HEK293 (cell line): ENCODE measurements around the gene RFPL1.
A peak's percentile ranks its signal among the peaks of the same experiment; 100 is the strongest.

Experiments used
- CTCF ChIA-PET: fragments of 350-600 bp; formaldehyde crosslinking; extraction: SDS; loops from one replicate; lab custom pipeline; 2021; ENCODE audit warnings: antibody characterized with exemption; lab: Yijun Ruan, JAX
- POLR2A ChIA-PET: fragments of 300-600 bp; formaldehyde crosslinking; extraction: SDS; loops from one replicate; lab custom pipeline; 2020; ENCODE audit warnings: antibody characterized with exemption, inconsistent platforms; lab: Yijun Ruan, JAX
- H3K27ac ChIP-seq: fragments of 200-500 bp; sonication (Bioruptor generic); 2 replicates; pipeline ENCODE4 v1.5.1; 2014; ENCODE audit warnings: low read depth, low read length, control low read depth, inconsistent platforms; ENCODE audit errors: extremely low read depth
- H3K36me3 ChIP-seq, 2 experiments: fragments of 200-500 bp in 1 of 2; sonication (Bioruptor generic) in 1 of 2; 1 replicate in 1 of 2; 2 replicates in 1 of 2; pipeline ENCODE4 v1.5.1; 2014 to 2017; ENCODE audit warnings: inconsistent platforms in 2 of 2, low read length in 2 of 2; ENCODE audit not compliant: control insufficient read depth in 2 of 2, insufficient read depth in 1 of 2
- H3K4me1 ChIP-seq: fragments of 200-500 bp; sonication (Bioruptor generic); 2 replicates; pipeline ENCODE4 v1.5.1; 2014; ENCODE audit warnings: mild to moderate bottlenecking, low read length, inconsistent platforms; ENCODE audit not compliant: control insufficient read depth, insufficient read depth
- H3K4me3 ChIP-seq: 2 replicates; pipeline ENCODE4 v1.5.1; 2011; ENCODE audit warnings: low read depth, mild to moderate bottlenecking, control low read depth, low read length, moderate library complexity
- H3K9me3 ChIP-seq: fragments of 200-500 bp; sonication (Bioruptor generic); 2 replicates; pipeline ENCODE4 v1.5.1; 2014; ENCODE audit warnings: low read depth, low read length, inconsistent platforms; ENCODE audit not compliant: control insufficient read depth, insufficient read depth
- PRDM10 ChIP-seq: fragments of 450-650 bp; formaldehyde crosslinking; IDR thresholded peaks from 2 replicates; pipeline ENCODE4 v1.5.1; 2016; ENCODE audit warnings: missing biosample characterization, missing genetic modification characterization
- SP7 ChIP-seq: fragments of 450-650 bp; formaldehyde crosslinking; IDR thresholded peaks from 2 replicates; pipeline ENCODE4 v1.5.1; 2016; ENCODE audit warnings: missing biosample characterization, missing genetic modification characterization
- YY2 ChIP-seq: fragments of 450-650 bp; formaldehyde crosslinking; IDR thresholded peaks from 2 replicates; pipeline ENCODE4 v1.5.1; 2016; ENCODE audit warnings: missing biosample characterization, missing genetic modification characterization
- ZBTB7A ChIP-seq: fragments of 450-650 bp; formaldehyde crosslinking; IDR thresholded peaks from 2 replicates; pipeline ENCODE4 v1.5.1; 2016; ENCODE audit warnings: low read depth, missing biosample characterization, missing genetic modification characterization
- ZFP3 ChIP-seq: fragments of 450-650 bp; formaldehyde crosslinking; IDR thresholded peaks from 2 replicates; pipeline ENCODE4 v1.5.1; 2016; ENCODE audit warnings: low read depth, missing biosample characterization, missing genetic modification characterization
- ZNF112 ChIP-seq: fragments of 450-650 bp; formaldehyde crosslinking; IDR thresholded peaks from 2 replicates; pipeline ENCODE4 v1.5.0; 2017; ENCODE audit warnings: missing biosample characterization, missing genetic modification characterization
- ZNF175 ChIP-seq: fragments of 450-650 bp; formaldehyde crosslinking; IDR thresholded peaks from 2 replicates; pipeline ENCODE4 v1.5.1; 2016; ENCODE audit warnings: missing biosample characterization, missing genetic modification characterization
- ZNF341 ChIP-seq: fragments of 450-650 bp; formaldehyde crosslinking; IDR thresholded peaks from 2 replicates; pipeline ENCODE4; 2016; ENCODE audit warnings: low read depth, missing biosample characterization, missing genetic modification characterization
- ZNF366 ChIP-seq: fragments of 450-650 bp; formaldehyde crosslinking; conservative IDR thresholded peaks from 2 replicates; pipeline ENCODE4 v1.5.1; 2016; ENCODE audit warnings: missing biosample characterization, missing genetic modification characterization
- ZNF398 ChIP-seq: fragments of 450-650 bp; formaldehyde crosslinking; IDR thresholded peaks from 2 replicates; pipeline ENCODE4 v1.5.1; 2017; ENCODE audit warnings: missing biosample characterization, missing genetic modification characterization
- ZNF426 ChIP-seq: fragments of 450-650 bp; formaldehyde crosslinking; IDR thresholded peaks from 2 replicates; pipeline ENCODE4 v1.5.1; 2017; ENCODE audit warnings: missing biosample characterization, missing genetic modification characterization, mild to moderate bottlenecking, inconsistent platforms, moderate library complexity
- ZNF501 ChIP-seq: fragments of 450-650 bp; formaldehyde crosslinking; IDR thresholded peaks from 2 replicates; pipeline ENCODE4 v1.5.1; 2016; ENCODE audit warnings: missing biosample characterization, missing genetic modification characterization
- ZNF555 ChIP-seq: fragments of 450-650 bp; formaldehyde crosslinking; conservative IDR thresholded peaks from 2 replicates; pipeline ENCODE4 v1.5.1; 2017; ENCODE audit warnings: missing biosample characterization, mild to moderate bottlenecking, missing genetic modification characterization, inconsistent platforms
- ZNF558 ChIP-seq: fragments of 450-650 bp; formaldehyde crosslinking; IDR thresholded peaks from 2 replicates; pipeline ENCODE4 v1.5.1; 2016; ENCODE audit warnings: missing biosample characterization, missing genetic modification characterization
- ZNF561 ChIP-seq: fragments of 450-650 bp; IDR thresholded peaks from 2 replicates; pipeline ENCODE4 v1.5.1; 2018; ENCODE audit warnings: missing biosample characterization, missing genetic modification characterization, borderline replicate concordance
- ZSCAN23 ChIP-seq: fragments of 450-650 bp; formaldehyde crosslinking; IDR thresholded peaks from 2 replicates; pipeline ENCODE4 v1.5.1; 2016; ENCODE audit warnings: missing biosample characterization, missing genetic modification characterization
- TF ChIP-seq, protein P1 (sequence below): fragments of 450-650 bp; formaldehyde crosslinking; IDR thresholded peaks from 2 replicates; pipeline ENCODE4 v1.5.1; 2017; ENCODE audit warnings: missing biosample characterization, missing genetic modification characterization
- TF ChIP-seq, protein P2 (sequence below): fragments of 450-650 bp; formaldehyde crosslinking; conservative IDR thresholded peaks from 2 replicates; pipeline ENCODE4 v1.5.1; 2016; ENCODE audit warnings: low read depth, missing biosample characterization, missing genetic modification characterization

Gene RFPL1

GRCh38 chr22:29443452-29443851, 5.1 kb downstream of the RFPL1 start:
- CTCF ChIA-PET = no interaction called here
- Histone ChIP-seq H3K27ac (no peak overlapping the region), H3K36me3 (no peaks in the 10 kb centered on the region), H3K4me1 (no peaks in the 10 kb centered on the region), H3K9me3 (no peaks in the 10 kb centered on the region), H3K4me3 (no peak overlapping the region)
- POLR2A ChIA-PET = interaction anchor here (0.7 kb wide), 1 partner anchor 305 kb away, joined by 3 read pairs; no protein-coding TSS in a partner anchor
- no peak for TF ChIP-seq YY2 (tag by site-specific recombination)
- TF ChIP-seq SP7 = no peak
- no peak for TF ChIP-seq ZNF501
- TF ChIP-seq ZNF175 (tag by site-specific recombination) = no peak
- TF ChIP-seq ZNF426 (tag by site-specific recombination) = no peak
- no peak for TF ChIP-seq ZNF112 (tag by site-specific recombination)

DNA sequence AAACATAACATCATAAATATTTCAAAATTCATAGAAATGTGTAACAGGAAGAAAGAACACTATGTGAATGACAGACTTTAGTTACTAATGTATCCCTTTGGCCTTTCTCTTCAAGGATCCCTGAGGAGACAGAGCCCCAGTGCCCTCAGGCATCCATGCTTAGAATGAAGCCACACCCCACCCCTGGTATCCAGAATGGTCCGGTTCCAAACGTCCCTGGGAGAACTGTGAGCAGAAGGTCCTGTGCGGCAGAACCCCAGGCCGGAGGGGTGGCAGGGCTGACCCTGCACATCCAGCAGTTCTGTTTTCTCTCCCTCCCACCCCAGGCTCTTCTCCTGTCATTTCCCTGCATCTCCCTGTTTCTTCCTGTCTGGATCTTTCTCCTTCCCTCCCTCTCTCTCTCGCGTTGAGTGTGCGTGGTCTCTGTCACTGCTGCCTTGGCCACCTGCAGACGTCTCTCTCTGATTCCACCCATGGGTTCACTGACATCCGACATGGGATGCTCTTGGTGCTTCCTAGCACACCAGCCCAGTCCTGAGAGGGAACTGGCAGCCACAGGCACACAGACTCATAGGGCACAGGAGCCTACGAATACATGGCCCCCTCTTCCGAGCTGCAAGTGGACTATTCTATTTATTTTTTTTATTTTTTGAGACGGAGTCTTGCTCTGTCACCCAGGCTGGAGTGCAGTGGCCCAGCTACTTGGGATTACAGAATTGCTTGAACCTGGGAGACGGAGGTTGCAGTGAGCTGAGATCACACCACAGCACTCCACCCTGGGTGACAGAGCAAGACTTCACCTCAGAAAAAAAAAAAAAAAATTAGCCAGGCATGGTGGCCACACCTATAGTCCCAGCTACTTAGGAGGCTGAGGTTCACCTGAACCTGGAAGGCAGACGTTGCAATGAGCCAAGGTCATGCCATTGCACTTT, 5.7 kb downstream of the RFPL1 start:
- Histone ChIP-seq H3K36me3 (no peaks in the 10 kb centered on the region), H3K9me3 (no peaks in the 10 kb centered on the region), H3K4me3 (no peak overlapping the region), H3K4me1 (no peaks in the 10 kb centered on the region), H3K27ac (no peak overlapping the region)
- TF ChIP-seq ZNF558 (tag by site-specific recombination) = no peak
- TF ChIP-seq ZNF341 (tag by site-specific recombination) = peak; percentile 83
- no peak for TF ChIP-seq ZNF561 (tag by site-specific recombination)
- TF ChIP-seq ZSCAN23 (tag by site-specific recombination) = no peak
- peak; percentile 35; the same call in 1 of the 2 replicates for TF ChIP-seq ZNF366
- no peak for TF ChIP-seq ZNF398 (tag by site-specific recombination)
- no peak for TF ChIP-seq ZNF555 (tag by site-specific recombination)
- peak; percentile 87 for TF ChIP-seq PRDM10 (tag by site-specific recombination)
- no peak for TF ChIP-seq ZFP3
- TF ChIP-seq ZBTB7A (tag by site-specific recombination) = no peak
- TF ChIP-seq, protein P1, sequence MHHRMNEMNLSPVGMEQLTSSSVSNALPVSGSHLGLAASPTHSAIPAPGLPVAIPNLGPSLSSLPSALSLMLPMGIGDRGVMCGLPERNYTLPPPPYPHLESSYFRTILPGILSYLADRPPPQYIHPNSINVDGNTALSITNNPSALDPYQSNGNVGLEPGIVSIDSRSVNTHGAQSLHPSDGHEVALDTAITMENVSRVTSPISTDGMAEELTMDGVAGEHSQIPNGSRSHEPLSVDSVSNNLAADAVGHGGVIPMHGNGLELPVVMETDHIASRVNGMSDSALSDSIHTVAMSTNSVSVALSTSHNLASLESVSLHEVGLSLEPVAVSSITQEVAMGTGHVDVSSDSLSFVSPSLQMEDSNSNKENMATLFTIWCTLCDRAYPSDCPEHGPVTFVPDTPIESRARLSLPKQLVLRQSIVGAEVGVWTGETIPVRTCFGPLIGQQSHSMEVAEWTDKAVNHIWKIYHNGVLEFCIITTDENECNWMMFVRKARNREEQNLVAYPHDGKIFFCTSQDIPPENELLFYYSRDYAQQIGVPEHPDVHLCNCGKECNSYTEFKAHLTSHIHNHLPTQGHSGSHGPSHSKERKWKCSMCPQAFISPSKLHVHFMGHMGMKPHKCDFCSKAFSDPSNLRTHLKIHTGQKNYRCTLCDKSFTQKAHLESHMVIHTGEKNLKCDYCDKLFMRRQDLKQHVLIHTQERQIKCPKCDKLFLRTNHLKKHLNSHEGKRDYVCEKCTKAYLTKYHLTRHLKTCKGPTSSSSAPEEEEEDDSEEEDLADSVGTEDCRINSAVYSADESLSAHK = no peak
- TF ChIP-seq, protein P2, sequence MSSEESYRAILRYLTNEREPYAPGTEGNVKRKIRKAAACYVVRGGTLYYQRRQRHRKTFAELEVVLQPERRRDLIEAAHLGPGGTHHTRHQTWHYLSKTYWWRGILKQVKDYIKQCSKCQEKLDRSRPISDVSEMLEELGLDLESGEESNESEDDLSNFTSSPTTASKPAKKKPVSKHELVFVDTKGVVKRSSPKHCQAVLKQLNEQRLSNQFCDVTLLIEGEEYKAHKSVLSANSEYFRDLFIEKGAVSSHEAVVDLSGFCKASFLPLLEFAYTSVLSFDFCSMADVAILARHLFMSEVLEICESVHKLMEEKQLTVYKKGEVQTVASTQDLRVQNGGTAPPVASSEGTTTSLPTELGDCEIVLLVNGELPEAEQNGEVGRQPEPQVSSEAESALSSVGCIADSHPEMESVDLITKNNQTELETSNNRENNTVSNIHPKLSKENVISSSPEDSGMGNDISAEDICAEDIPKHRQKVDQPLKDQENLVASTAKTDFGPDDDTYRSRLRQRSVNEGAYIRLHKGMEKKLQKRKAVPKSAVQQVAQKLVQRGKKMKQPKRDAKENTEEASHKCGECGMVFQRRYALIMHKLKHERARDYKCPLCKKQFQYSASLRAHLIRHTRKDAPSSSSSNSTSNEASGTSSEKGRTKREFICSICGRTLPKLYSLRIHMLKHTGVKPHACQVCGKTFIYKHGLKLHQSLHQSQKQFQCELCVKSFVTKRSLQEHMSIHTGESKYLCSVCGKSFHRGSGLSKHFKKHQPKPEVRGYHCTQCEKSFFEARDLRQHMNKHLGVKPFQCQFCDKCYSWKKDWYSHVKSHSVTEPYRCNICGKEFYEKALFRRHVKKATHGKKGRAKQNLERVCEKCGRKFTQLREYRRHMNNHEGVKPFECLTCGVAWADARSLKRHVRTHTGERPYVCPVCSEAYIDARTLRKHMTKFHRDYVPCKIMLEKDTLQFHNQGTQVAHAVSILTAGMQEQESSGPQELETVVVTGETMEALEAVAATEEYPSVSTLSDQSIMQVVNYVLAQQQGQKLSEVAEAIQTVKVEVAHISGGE = no peak
- CTCF ChIA-PET = no interaction called here
- POLR2A ChIA-PET = no interaction called here
